A549 (cell line): ENCODE results near the gene NUMB. TPM values are rescaled to one million over a fixed set of nuclear protein-coding genes. Genes with fewer than 3 reads are reported as not detected.
"Not testable (repeated sequence)": the region's sequence is repeated elsewhere in the genome, so short reads cannot be mapped to it uniquely, and the experiment has no call there.

Experiments
- ATAC-seq, 2 experiments: fragments of 200-7000 bp in 1 of 2; fragments of >200 bp in 1 of 2; cut with Nextera tagmentation in 1 of 2; cut with Tn5 transposase in 1 of 2; 3 replicates each; pipeline versions ENCODE4 v1.8.0 to v1.9.1; 2018 to 2020; ENCODE audit warnings: mild to moderate bottlenecking in 1 of 2, moderate library complexity in 1 of 2
- CTCF ChIA-PET: fragments of 300-600 bp; sonication (Branson Sonifier 250); formaldehyde crosslinking; extraction: SDS; loops from one replicate; lab custom pipeline; 2021; ENCODE audit warnings: antibody characterized with exemption, inconsistent platforms; lab: Yijun Ruan, JAX
- POLR2A ChIA-PET: fragments of 350-600 bp; formaldehyde crosslinking; extraction: SDS; loops from one replicate; lab custom pipeline; 2021; ENCODE audit warnings: antibody characterized with exemption, inconsistent platforms; lab: Yijun Ruan, JAX
- DNase-seq, 2 experiments: peaks; one replicate each; pipeline versions ENCODE4 v3.0.0 to v3.0.0-alpha.2; 2011 to 2016; ENCODE audit warnings: low read depth in 1 of 2, low spot score in 1 of 2
- FAIRE-seq: peaks from 2 replicates; lab custom pipeline; 2011; peaks lifted over from hg19 to GRCh38; lab: Jason Lieb, UNC
- H3K27ac ChIP-seq, 2 experiments: fragments of >200 bp; sonication (Bioruptor Twin); formaldehyde crosslinking; 3 replicates each; pipeline ENCODE4 v1.5.1; 2016 to 2017
- H3K4me1 ChIP-seq: fragments of >200 bp; sonication (Bioruptor Twin); formaldehyde crosslinking; 3 replicates; pipeline ENCODE4 v1.6.1; 2016
- H3K4me2 ChIP-seq: fragments of >200 bp; sonication (Bioruptor Twin); formaldehyde crosslinking; 3 replicates; pipeline ENCODE4 v1.6.1; 2016
- H3K4me3 ChIP-seq: fragments of >200 bp; sonication (Bioruptor Twin); formaldehyde crosslinking; 3 replicates; pipeline ENCODE4 v1.5.1; 2016
- H3K9me3 ChIP-seq: fragments of >200 bp; sonication (Bioruptor Twin); formaldehyde crosslinking; 3 replicates; pipeline ENCODE4 v1.6.1; 2016
- BHLHE40 ChIP-seq: IDR thresholded peaks from 2 replicates; pipeline ENCODE4 v1.6.1; 2012; ENCODE audit warnings: low read depth, low read length, inconsistent platforms
- CBX8 ChIP-seq: fragments of 200-600 bp; sonication (generic); IDR thresholded peaks from 2 replicates; pipeline ENCODE4 v1.6.1; 2016
- CEBPB ChIP-seq, 2 experiments: fragments of >200 bp in 1 of 2; sonication (Bioruptor Twin) in 1 of 2; formaldehyde crosslinking in 1 of 2; IDR thresholded peaks; 2 replicates each; pipeline ENCODE4 v1.6.1; 2012 to 2016
- E2F6 ChIP-seq: IDR thresholded peaks from 2 replicates; pipeline ENCODE4 v1.6.1; 2012; ENCODE audit warnings: low read depth, borderline replicate concordance
- EHMT2 ChIP-seq: fragments of 200-600 bp; sonication (generic); IDR thresholded peaks from 2 replicates; pipeline ENCODE4 v1.6.1; 2016; ENCODE audit warnings: antibody characterized with exemption, low read depth, mild to moderate bottlenecking, moderate library complexity
- EP300 ChIP-seq, 2 experiments: fragments of >200 bp; sonication (Bioruptor Twin); formaldehyde crosslinking; IDR thresholded peaks; 2 replicates in 1 of 2; 3 replicates in 1 of 2; pipeline ENCODE4 v1.6.1; 2016 to 2017
- FOSB ChIP-seq: fragments of 250-450 bp; sonication (Bioruptor Pico); IDR thresholded peaks from 2 replicates; pipeline ENCODE4 v1.5.0; 2020; ENCODE audit warnings: mild to moderate bottlenecking, moderate library complexity
- HDAC2 ChIP-seq: fragments of 200-600 bp; sonication (generic); IDR thresholded peaks from 2 replicates; pipeline ENCODE4 v1.6.1; 2016
- HEYL ChIP-seq: fragments of 250-450 bp; sonication (Bioruptor Pico); IDR thresholded peaks from 2 replicates; pipeline ENCODE4 v1.8.0; 2021; ENCODE audit warnings: mild to moderate bottlenecking, moderate library complexity
- HOXA7 ChIP-seq: fragments of 250-450 bp; sonication (Bioruptor Pico); IDR thresholded peaks from 2 replicates; pipeline ENCODE4 v1.5.0; 2020; ENCODE audit warnings: mild to moderate bottlenecking, moderate library complexity
- HOXB13 ChIP-seq: fragments of 250-450 bp; sonication (Bioruptor Pico); IDR thresholded peaks from 2 replicates; pipeline ENCODE4 v1.5.0; 2020; ENCODE audit warnings: low read depth, mild to moderate bottlenecking, moderate library complexity
- HOXB5 ChIP-seq: fragments of 250-450 bp; sonication (Bioruptor Pico); IDR thresholded peaks from 2 replicates; pipeline ENCODE4 v1.5.0; 2020; ENCODE audit warnings: mild to moderate bottlenecking, moderate library complexity
- JUN ChIP-seq, 2 experiments: fragments of >200 bp; sonication (Bioruptor Twin); formaldehyde crosslinking; IDR thresholded peaks; 2 replicates in 1 of 2; 3 replicates in 1 of 2; pipeline ENCODE4 v1.6.1; 2016 to 2017
- JUNB ChIP-seq: fragments of >200 bp; sonication (Bioruptor Twin); formaldehyde crosslinking; IDR thresholded peaks from 2 replicates; pipeline ENCODE4 v1.6.1; 2016
- KDM1A ChIP-seq: fragments of 200-600 bp; sonication (generic); IDR thresholded peaks from 2 replicates; pipeline ENCODE4 v1.6.1; 2016; ENCODE audit warnings: low read depth, mild to moderate bottlenecking
- MAFK ChIP-seq: fragments of 450-650 bp; IDR thresholded peaks from 2 replicates; pipeline ENCODE4 v1.6.1; 2014; ENCODE audit not compliant: partially characterized antibody
- MAX ChIP-seq: IDR thresholded peaks from 2 replicates; pipeline ENCODE4 v1.6.1; 2012
- PBX3 ChIP-seq: IDR thresholded peaks from 2 replicates; pipeline ENCODE4 v1.6.1; 2012
- PHF8 ChIP-seq: fragments of 200-600 bp; sonication (generic); IDR thresholded peaks from 2 replicates; pipeline ENCODE4 v1.6.1; 2016; ENCODE audit warnings: low read depth, mild to moderate bottlenecking, antibody characterized with exemption, moderate library complexity, borderline replicate concordance
- POLR2A ChIP-seq: IDR thresholded peaks from 2 replicates; pipeline ENCODE4 v1.6.1; 2012; ENCODE audit warnings: mild to moderate bottlenecking, low read length
- RCOR1 ChIP-seq: fragments of 150-350 bp; IDR thresholded peaks from 2 replicates; pipeline ENCODE4 v1.6.1; 2014; ENCODE audit warnings: antibody characterized with exemption, low read length, low read depth
- RNF2 ChIP-seq: fragments of 200-600 bp; sonication (generic); IDR thresholded peaks from 2 replicates; pipeline ENCODE4 v1.6.1; 2016; ENCODE audit warnings: low read depth, mild to moderate bottlenecking, antibody characterized with exemption, moderate library complexity, borderline replicate concordance
- TFCP2L1 ChIP-seq: fragments of 250-450 bp; sonication (Bioruptor Pico); IDR thresholded peaks from 2 replicates; pipeline ENCODE4 v1.5.0; 2021; ENCODE audit warnings: mild to moderate bottlenecking
- USF2 ChIP-seq: fragments of 450-650 bp; IDR thresholded peaks from 2 replicates; pipeline ENCODE4 v1.6.1; 2014; ENCODE audit warnings: antibody characterized with exemption
- ZC3H11A ChIP-seq: fragments of 450-650 bp; IDR thresholded peaks from 2 replicates; pipeline ENCODE4 v1.6.1; 2014; ENCODE audit warnings: antibody characterized with exemption, mild to moderate bottlenecking
- ZSCAN20 ChIP-seq: fragments of 250-450 bp; sonication (Bioruptor Pico); IDR thresholded peaks from 2 replicates; pipeline ENCODE4 v1.8.0; 2022; ENCODE audit warnings: mild to moderate bottlenecking, moderate library complexity
- WGBS: methylation state at CpG from one replicate; pipeline ENCODE4 v1.1.6; 2017; ENCODE audit errors: missing lambda C conversion rate; 5-methylcytosine and 5-hydroxymethylcytosine counted together
- polyA plus RNA-seq, 4 experiments: library from polyadenylated mRNA; depleted of rRNA in 3 of 4; stranded (reverse); fragments of >200 nt; fragmentation: RNase III in 1 of 4; extraction: RNeasy Plus Mini Kit Qiagen cat#74134 plus additional on column Dnase treatment in 1 of 4; gene quantifications; 2 replicates in 3 of 4; 3 replicates in 1 of 4; pipeline ENCODE4 v1.2.3, GENCODE V29; 2011 to 2017

The NUMB gene
- polyA plus RNA-seq, 2 of the 4 experiments (the other 2 are of a cell fraction), result 40.8 to 151 TPM

- no peak for TF ChIP-seq JUN (IDR thresholded peaks at IDR 0.05)
- TF ChIP-seq CBX8, result no peak
- no peak for TF ChIP-seq KDM1A
- TF ChIP-seq PHF8, result no peak
- TF ChIP-seq ZC3H11A, result no peak
- TF ChIP-seq MAX, result no peak
- no peak for TF ChIP-seq MAFK
- TF ChIP-seq ZSCAN20 (CRISPR knock-in tag), result no peak
- no peak for TF ChIP-seq TFCP2L1
Observed at GRCh38 chr14:73422515-73422914, 35.8 kb downstream of the NUMB start (continued).

- 94% methylated on average over 3 of the region's 3 CpGs for WGBS
- no peak overlapping the region for H3K4me3 ChIP-seq
- ATAC-seq, result no peak
- H3K4me1 ChIP-seq, result peaks cover 19% of the 10 kb centered on the region
- DNase-seq, result no peak
- TF ChIP-seq CEBPB (IDR thresholded peaks at IDR 0.05), result peak in 1 of 2 experiments; percentile 26; a peak in 1 of 4 replicates
- TF ChIP-seq PBX3, result no peak
- no peak overlapping the region for H3K27ac ChIP-seq
- H3K9me3 ChIP-seq, result no peaks in the 10 kb centered on the region
- CTCF ChIA-PET, result no interaction called here
- POLR2A ChIA-PET, result no interaction called here
- FAIRE-seq, result no peak
- no peak overlapping the region for H3K4me2 ChIP-seq
Observed at GRCh38 chr14:73418227-73418626, 40.1 kb downstream of the NUMB start.

GRCh38 chr14:73406248-73406647 lies 52.1 kb downstream of the NUMB start:
- POLR2A ChIA-PET, FAIRE-seq, CTCF ChIA-PET, ATAC-seq, H3K4me2 ChIP-seq, H3K9me3 ChIP-seq, DNase-seq, H3K4me3 ChIP-seq, H3K4me1 ChIP-seq, H3K27ac ChIP-seq: not testable (repeated sequence)
- WGBS, result 93% methylated on average over 1 of the region's 3 CpGs

- no peak overlapping the region for H3K4me3 ChIP-seq
- 87% methylated on average over 4 of the region's 4 CpGs for WGBS
- no peaks in the 10 kb centered on the region for H3K9me3 ChIP-seq
- no peak for ATAC-seq
- TF ChIP-seq HOXB5, result no peak
- no peak overlapping the region for H3K27ac ChIP-seq
- no peak for FAIRE-seq
- ChIA-PET POLR2A (interaction anchor here (1.2 kb wide), 1 partner anchor 8 kb away, joined by 3 read pairs; no protein-coding TSS in a partner anchor), CTCF (interaction anchor here (0.5 to 1.1 kb wide), 2 partner anchors 40 to 246 kb away, joined by 3 read pairs; no protein-coding TSS in a partner anchor)
- H3K4me2 ChIP-seq, result no peak overlapping the region
- DNase-seq, result no peak
- H3K4me1 ChIP-seq, result no peaks in the 10 kb centered on the region; the same call in 2 of the 3 replicates
Observed at GRCh38 chr14:73403181-73403752, 55.1 kb downstream of the NUMB start.

- POLR2A ChIA-PET, result no interaction called here
- FAIRE-seq (no peak), ATAC-seq (no peak), DNase-seq (no peak)
- H3K4me3 ChIP-seq, result no peak overlapping the region
- TF ChIP-seq RCOR1, result no peak
- no peak for TF ChIP-seq BHLHE40
- TF ChIP-seq EP300 (IDR thresholded peaks at IDR 0.05), result no peak
- no peak for TF ChIP-seq HOXB13 (CRISPR knock-in tag)
- TF ChIP-seq HEYL (CRISPR knock-in tag), result no peak
- no peak for TF ChIP-seq E2F6
- no peak for TF ChIP-seq JUNB
- TF ChIP-seq EHMT2, result no peak
- TF ChIP-seq MAX, result no peak
- TF ChIP-seq USF2, result no peak
- no peak for TF ChIP-seq ZSCAN20 (CRISPR knock-in tag)
- no peak for TF ChIP-seq HDAC2
- TF ChIP-seq PHF8, result no peak
- no peak for TF ChIP-seq FOSB (CRISPR knock-in tag)
- no peak for TF ChIP-seq MAFK
- no peak for TF ChIP-seq HOXA7 (CRISPR knock-in tag)
- no peak for TF ChIP-seq RNF2
- TF ChIP-seq POLR2A, result no peak
- H3K9me3 ChIP-seq, result no peaks in the 10 kb centered on the region
- CTCF ChIA-PET, result no interaction called here
- H3K4me1 ChIP-seq, result no peaks in the 10 kb centered on the region; the same call in 2 of the 3 replicates
- no peak overlapping the region for H3K4me2 ChIP-seq
- WGBS, result 91% methylated on average over 2 of the region's 2 CpGs
- H3K27ac ChIP-seq, result no peak overlapping the region
Observed at GRCh38 chr14:73402579-73402978, 55.8 kb downstream of the NUMB start.
